ENCODE results near the gene MYO18A.

The MYO18A gene

DNA sequence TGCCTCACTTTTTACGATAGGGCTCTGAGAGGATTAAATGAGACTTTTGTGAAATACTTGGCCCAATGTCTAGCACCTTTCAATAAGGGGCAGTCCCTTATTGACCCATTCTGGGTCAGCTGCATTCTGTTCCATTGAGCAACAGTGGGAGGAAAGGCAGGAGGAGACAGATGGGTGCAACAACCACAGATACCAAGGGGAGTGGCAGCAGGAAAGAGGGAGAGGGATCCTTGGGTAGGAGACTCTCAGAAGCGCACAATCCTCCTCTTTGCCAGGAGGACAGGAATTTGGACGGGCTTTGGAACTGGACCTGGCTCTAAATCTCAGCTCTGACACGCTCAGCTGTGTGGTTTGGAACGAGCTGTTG lies 133.7 kb downstream of the MYO18A start:
- TF ChIP-seq, protein P1, sequence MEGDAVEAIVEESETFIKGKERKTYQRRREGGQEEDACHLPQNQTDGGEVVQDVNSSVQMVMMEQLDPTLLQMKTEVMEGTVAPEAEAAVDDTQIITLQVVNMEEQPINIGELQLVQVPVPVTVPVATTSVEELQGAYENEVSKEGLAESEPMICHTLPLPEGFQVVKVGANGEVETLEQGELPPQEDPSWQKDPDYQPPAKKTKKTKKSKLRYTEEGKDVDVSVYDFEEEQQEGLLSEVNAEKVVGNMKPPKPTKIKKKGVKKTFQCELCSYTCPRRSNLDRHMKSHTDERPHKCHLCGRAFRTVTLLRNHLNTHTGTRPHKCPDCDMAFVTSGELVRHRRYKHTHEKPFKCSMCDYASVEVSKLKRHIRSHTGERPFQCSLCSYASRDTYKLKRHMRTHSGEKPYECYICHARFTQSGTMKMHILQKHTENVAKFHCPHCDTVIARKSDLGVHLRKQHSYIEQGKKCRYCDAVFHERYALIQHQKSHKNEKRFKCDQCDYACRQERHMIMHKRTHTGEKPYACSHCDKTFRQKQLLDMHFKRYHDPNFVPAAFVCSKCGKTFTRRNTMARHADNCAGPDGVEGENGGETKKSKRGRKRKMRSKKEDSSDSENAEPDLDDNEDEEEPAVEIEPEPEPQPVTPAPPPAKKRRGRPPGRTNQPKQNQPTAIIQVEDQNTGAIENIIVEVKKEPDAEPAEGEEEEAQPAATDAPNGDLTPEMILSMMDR (IDR thresholded peaks at IDR 0.05; ENCODE audit: low read length, missing control alignments), result no peak
- no peak for DNase-seq (ENCODE audit: low read depth)
- H3K4me3 ChIP-seq (replicated peaks; ENCODE audit: low read depth, low read length), result no peak overlapping the region

GRCh38 chr17:29045734-29046472 lies 134.3 kb downstream of the MYO18A start:
- TF ChIP-seq, protein P1 (IDR thresholded peaks at IDR 0.05; ENCODE audit: low read length, missing control alignments), result no peak
- H3K4me3 ChIP-seq (replicated peaks; ENCODE audit: low read depth, low read length), result no peak overlapping the region
- no peak for DNase-seq (ENCODE audit: low read depth)

GRCh38 chr17:29045026-29045425 lies 135.2 kb downstream of the MYO18A start:
- DNase-seq (ENCODE audit: low read depth), result no peak
- TF ChIP-seq, protein P1 (IDR thresholded peaks at IDR 0.05; ENCODE audit: low read length, missing control alignments), result no peak
- H3K4me3 ChIP-seq (replicated peaks; ENCODE audit: low read depth, low read length), result no peak overlapping the region

DNA sequence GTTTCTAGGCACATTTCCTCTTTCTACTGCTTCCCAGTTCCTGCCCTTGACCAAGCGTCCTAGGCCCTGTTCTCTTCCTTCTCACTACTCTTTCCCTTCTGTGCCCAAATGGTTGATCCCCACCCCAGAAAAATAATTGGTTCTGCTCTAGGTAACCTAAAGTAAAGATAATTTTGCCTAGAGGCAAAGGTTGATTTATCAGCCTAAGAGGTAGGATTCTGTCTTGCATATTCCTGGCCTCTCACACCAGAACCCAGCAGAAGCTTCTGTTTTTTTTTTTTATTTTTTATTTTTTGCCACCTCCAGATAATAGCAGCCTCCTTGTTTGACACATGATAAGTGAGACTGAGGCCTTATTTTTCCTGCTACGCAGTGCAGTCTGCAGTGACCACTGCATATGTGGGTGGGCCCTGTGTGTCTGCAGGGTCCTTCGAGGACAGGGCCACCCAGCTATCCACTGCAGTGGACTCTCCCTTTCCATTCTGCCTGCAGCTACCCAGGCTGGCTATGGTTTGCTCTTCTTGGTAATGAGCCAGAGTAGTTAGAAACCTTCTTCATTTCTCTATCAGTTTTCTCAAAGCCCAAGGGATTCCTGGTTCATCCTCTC lies 136.6 kb downstream of the MYO18A start:
- TF ChIP-seq, protein P1 (IDR thresholded peaks at IDR 0.05; ENCODE audit: low read length, missing control alignments), result no peak
- DNase-seq (ENCODE audit: low read depth), result no peak
- H3K4me3 ChIP-seq (replicated peaks; ENCODE audit: low read depth, low read length), result no peak overlapping the region

DNA sequence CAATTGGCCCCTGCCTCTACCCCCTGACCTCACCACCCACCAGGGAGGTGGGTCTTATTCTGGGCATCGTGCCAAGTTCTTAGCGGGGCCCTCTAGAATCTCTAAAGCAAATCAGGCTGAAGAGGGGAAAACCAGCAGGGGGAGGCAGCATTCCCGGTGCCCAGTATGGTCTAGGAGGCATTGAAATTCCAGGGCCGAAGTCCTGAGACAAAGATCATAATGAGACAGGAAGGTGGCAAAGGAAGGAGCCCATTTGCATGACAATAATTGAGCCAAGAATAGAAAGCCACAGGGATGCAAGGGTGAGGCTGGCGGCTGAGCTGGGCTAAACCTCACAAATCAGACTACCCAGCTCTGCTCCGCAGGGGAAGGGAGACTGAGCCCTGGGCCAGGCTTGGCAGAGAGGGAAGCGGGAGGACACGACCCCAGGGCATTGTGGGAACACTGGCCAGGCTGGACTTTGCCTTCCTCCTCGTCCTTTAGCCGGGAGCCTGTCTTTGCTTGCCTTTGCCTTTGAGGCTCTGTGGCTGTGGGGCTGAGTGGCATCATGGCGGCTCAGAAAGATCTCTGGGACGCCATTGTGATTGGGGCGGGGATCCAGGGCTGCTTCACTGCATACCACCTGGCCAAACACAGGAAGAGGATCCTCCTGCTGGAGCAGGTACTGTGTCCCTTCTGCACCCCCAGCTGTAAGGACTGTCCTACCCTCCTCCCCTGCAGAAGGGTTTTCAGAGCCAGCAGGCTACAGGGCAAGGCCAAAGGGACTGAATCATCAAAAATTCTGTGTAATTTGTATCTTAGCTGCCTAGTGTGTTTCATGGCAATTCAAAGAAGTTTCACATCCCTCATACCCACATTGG lies 137.3 kb downstream of the MYO18A start, which contains the start of gene PIPOX:
TSS of gene PIPOX (plus strand) at position 463 of the 860 bp plus-strand sequence. CDS start at position 548, 85 bp downstream.
- TF ChIP-seq, protein P1 (IDR thresholded peaks at IDR 0.05; ENCODE audit: low read length, missing control alignments), result peak; percentile 17
- peak; percentile 66 for DNase-seq (ENCODE audit: low read depth)
- H3K4me3 ChIP-seq (replicated peaks; ENCODE audit: low read depth, low read length), result no peak within 1 kb of the TSS

GRCh38 chr17:29042026-29042678 lies 138.0 kb downstream of the MYO18A start:
- TF ChIP-seq, protein P1 (IDR thresholded peaks at IDR 0.05; ENCODE audit: low read length, missing control alignments), result no peak
- no peak for DNase-seq (ENCODE audit: low read depth)
- H3K4me3 ChIP-seq (replicated peaks; ENCODE audit: low read depth, low read length), result no peak overlapping the region
